Measurements from ENCODE around the gene MSLN.

The MSLN gene

DNA sequence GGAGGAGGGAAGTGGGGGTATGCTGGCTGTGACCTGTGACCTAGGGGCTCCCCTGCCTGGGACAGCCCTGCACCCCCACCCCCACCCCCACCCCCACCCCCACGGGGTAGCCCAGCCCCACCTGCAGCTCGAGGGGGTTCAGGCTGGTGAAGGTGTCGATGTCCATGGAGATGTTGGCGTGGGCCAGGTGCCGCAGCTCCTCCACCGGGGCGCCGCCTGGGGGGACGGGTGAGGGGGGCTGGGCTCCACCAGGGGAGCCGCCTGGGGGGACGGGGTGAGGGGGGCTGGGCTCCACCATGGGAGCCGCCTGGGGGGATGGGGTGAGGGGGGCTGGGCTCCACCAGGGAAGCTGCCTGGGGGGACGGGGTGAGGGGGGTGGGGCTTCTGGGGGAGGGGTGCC lies 9.9 kb downstream of the MSLN start:
- Histone ChIP-seq H3K79me2 (ENCODE audit: insufficient read depth, low read length) (no peaks in the 10 kb centered on the region), H3K4me1 (ENCODE audit: insufficient read depth, low read length, severe bottlenecking) (no peaks in the 10 kb centered on the region), H3K9me2 (ENCODE audit: low read depth, low read length) (no peaks in the 10 kb centered on the region), H3K9me3 (ENCODE audit: low read length) (no peaks in the 10 kb centered on the region), H2AFZ (ENCODE audit: low read length) (no peak overlapping the region), H3F3A (ENCODE audit: insufficient read depth, low read length) (no peaks in the 10 kb centered on the region), H3K27me3 (ENCODE audit: insufficient read depth, low read length) (no peaks in the 10 kb centered on the region), H4K20me1 (ENCODE audit: insufficient read depth, low read length) (no peaks in the 10 kb centered on the region), H3K36me3 (ENCODE audit: insufficient read depth, low read length) (no peaks in the 10 kb centered on the region), H3K4me2 (ENCODE audit: low read length) (no peak overlapping the region), H3K27ac (ENCODE audit: low read depth, low read length, poor library complexity, severe bottlenecking) (no peak overlapping the region), H3K4me3 (ENCODE audit: low read depth, low read length, poor library complexity, severe bottlenecking) (no peak overlapping the region), H3K9ac (ENCODE audit: low read length) (no peak overlapping the region)
- no peak for TF ChIP-seq CTCF (IDR thresholded peaks at IDR 0.05; ENCODE audit: low read length)
- TF ChIP-seq EZH2 (IDR thresholded peaks at IDR 0.05; ENCODE audit: borderline replicate concordance, low read length) = no peak

DNA sequence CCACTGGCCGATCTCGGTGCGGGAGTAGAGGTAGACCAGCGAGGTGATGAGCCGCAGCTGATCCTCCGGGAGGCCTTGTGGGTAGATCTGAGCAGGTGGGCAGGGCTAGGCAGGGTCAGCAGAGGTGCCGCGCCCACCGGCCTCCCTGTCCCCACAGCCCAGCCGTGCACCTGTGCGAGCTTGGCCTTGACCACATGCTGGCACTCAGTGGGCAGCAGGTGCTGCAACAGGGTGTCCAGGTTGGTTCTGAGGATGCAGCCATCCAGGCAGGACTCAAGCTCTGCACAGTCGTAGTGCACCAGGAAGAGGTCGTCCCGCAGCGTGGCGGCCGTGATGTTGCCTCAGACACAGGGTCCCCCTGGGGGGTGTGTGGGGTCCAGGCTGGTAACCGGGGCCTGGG lies 12.4 kb downstream of the MSLN start:
- no peaks in the 10 kb centered on the region; the same call in 1 of the 2 replicates for H3K27me3 ChIP-seq (ENCODE audit: insufficient read depth, low read length)
- TF ChIP-seq CTCF (IDR thresholded peaks at IDR 0.05; ENCODE audit: low read length) (no peak), EZH2 (IDR thresholded peaks at IDR 0.05; ENCODE audit: borderline replicate concordance, low read length) (no peak)
- H3K79me2 ChIP-seq (ENCODE audit: insufficient read depth, low read length) = no peaks in the 10 kb centered on the region
- no peaks in the 10 kb centered on the region for H3F3A ChIP-seq (ENCODE audit: insufficient read depth, low read length)
- H3K4me2 ChIP-seq (ENCODE audit: low read length) = no peak overlapping the region
- no peak overlapping the region for H3K9ac ChIP-seq (ENCODE audit: low read length)
- no peaks in the 10 kb centered on the region for H3K4me1 ChIP-seq (ENCODE audit: insufficient read depth, low read length, severe bottlenecking)
- H3K9me3 ChIP-seq (ENCODE audit: low read length) = no peaks in the 10 kb centered on the region
- no peaks in the 10 kb centered on the region for H4K20me1 ChIP-seq (ENCODE audit: insufficient read depth, low read length)
- H3K9me2 ChIP-seq (ENCODE audit: low read depth, low read length) = no peaks in the 10 kb centered on the region
- H2AFZ ChIP-seq (ENCODE audit: low read length) = no peak overlapping the region
- no peak overlapping the region for H3K4me3 ChIP-seq (ENCODE audit: low read depth, low read length, poor library complexity, severe bottlenecking)
- H3K36me3 ChIP-seq (ENCODE audit: insufficient read depth, low read length) = no peaks in the 10 kb centered on the region
- no peak overlapping the region for H3K27ac ChIP-seq (ENCODE audit: low read depth, low read length, poor library complexity, severe bottlenecking)

DNA sequence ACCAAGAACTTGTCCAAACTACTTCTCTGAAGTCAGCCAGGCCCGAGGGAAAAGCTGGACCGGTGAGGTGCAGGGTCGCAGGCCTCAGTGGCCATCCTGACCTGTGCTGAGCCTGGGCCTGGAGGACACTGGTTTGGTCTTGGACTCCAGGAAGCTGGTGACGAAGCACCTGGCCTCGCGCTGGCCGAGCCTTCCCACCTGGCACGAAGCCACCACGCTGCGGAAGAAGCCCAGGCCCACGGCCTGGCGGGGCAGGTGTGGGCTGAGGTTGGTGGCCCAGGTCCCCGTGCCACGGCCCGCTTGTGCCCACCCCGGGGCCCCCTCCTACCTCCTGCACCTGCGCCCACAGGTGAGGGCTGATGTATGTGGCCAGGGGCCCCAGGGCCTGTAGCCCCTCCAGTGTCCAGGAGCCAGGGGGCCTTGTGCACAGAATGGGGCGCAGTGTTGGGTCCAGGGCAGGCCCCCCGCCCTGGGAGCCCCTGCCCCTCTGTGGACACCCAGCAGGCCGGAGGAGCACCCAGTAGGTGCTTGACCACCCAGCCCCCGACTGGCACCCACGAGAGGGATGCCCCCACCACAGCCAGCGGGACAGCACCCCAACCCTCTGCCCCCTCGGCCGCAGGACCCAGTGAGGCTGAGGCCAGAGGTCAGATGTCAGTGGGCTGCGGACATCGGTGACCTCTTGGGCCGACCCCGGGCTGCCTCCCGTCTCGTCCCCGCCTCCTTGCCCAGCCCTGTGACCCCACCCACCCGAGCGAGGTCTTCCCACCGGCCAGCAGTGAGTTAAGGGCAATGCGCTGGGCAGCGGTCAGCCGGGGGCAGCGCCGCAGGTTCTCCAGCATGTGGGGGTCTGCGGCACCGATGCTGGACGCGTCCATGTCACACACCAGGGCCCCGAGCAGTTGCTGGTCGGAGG lies 13.8 kb downstream of the MSLN start:
- Histone ChIP-seq H3K9ac (ENCODE audit: low read length) (no peak overlapping the region), H3K36me3 (ENCODE audit: insufficient read depth, low read length) (no peaks in the 10 kb centered on the region), H2AFZ (ENCODE audit: low read length) (no peak overlapping the region), H3K4me3 (ENCODE audit: low read depth, low read length, poor library complexity, severe bottlenecking) (no peak overlapping the region), H3K9me3 (ENCODE audit: low read length) (no peaks in the 10 kb centered on the region), H3K4me1 (ENCODE audit: insufficient read depth, low read length, severe bottlenecking) (no peaks in the 10 kb centered on the region), H3K79me2 (ENCODE audit: insufficient read depth, low read length) (no peaks in the 10 kb centered on the region), H3K27me3 (ENCODE audit: insufficient read depth, low read length) (no peaks in the 10 kb centered on the region; the same call in 1 of the 2 replicates), H3K9me2 (ENCODE audit: low read depth, low read length) (no peaks in the 10 kb centered on the region), H3K27ac (ENCODE audit: low read depth, low read length, poor library complexity, severe bottlenecking) (no peak overlapping the region), H3F3A (ENCODE audit: insufficient read depth, low read length) (no peaks in the 10 kb centered on the region), H4K20me1 (ENCODE audit: insufficient read depth, low read length) (no peaks in the 10 kb centered on the region), H3K4me2 (ENCODE audit: low read length) (no peak overlapping the region)
- TF ChIP-seq EZH2 (IDR thresholded peaks at IDR 0.05; ENCODE audit: borderline replicate concordance, low read length) (no peak), CTCF (IDR thresholded peaks at IDR 0.05; ENCODE audit: low read length) (no peak)

Data from OCI-LY1 (cell line).